Left renal pelvis (tissue), 4 donors: ENCODE results near the gene SMYD3. TPM values are rescaled to one million over a fixed set of nuclear protein-coding genes. Genes with fewer than 3 reads are reported as not detected.

ENCODE experiments used
- DNase-seq, 4 donors: peaks; one replicate each; pipeline ENCODE4 v3.0.0-alpha.2; 2013; ENCODE audit warnings: low read depth in 4 of 4, low spot score in 3 of 4
- polyA plus RNA-seq, 4 donors: library from polyadenylated mRNA; unstranded; fragments of 120-200 nt; gene quantifications; one replicate each; pipeline ENCODE4 v1.2.1, GENCODE V29; 2013; ENCODE audit not compliant: insufficient read length in 4 of 4

Gene SMYD3
- polyA plus RNA-seq, 4 donors = 13.6 to 30.5 (median 25.7) TPM

GRCh38 chr1:246283771-246284410 lies 223.2 kb downstream of the SMYD3 start:
- no peak for DNase-seq

GRCh38 chr1:246281639-246282038 lies 225.4 kb downstream of the SMYD3 start:
- DNase-seq = no peak

- no peak for DNase-seq
These were observed 225.9 kb downstream of the SMYD3 start for GRCh38 chr1:246281195-246281594.

- peak in 1 of 4 donors; percentile 14 for DNase-seq
These were observed 226.5 kb downstream of the SMYD3 start for GRCh38 chr1:246280551-246280950.

- DNase-seq = no peak
These were observed 227.7 kb downstream of the SMYD3 start for GRCh38 chr1:246279402-246279801.

GRCh38 chr1:246278371-246278770 lies 228.7 kb downstream of the SMYD3 start:
- no peak for DNase-seq

- no peak for DNase-seq
These were observed 232.0 kb downstream of the SMYD3 start for GRCh38 chr1:246275036-246275435.

GRCh38 chr1:246274186-246274585 lies 232.9 kb downstream of the SMYD3 start:
- DNase-seq = no peak

- no peak for DNase-seq
These were observed 235.6 kb downstream of the SMYD3 start for GRCh38 chr1:246271516-246271915.

GRCh38 chr1:246270236-246270635 lies 236.8 kb downstream of the SMYD3 start:
- no peak for DNase-seq

GRCh38 chr1:246269466-246269865 lies 237.6 kb downstream of the SMYD3 start:
- DNase-seq = no peak

- DNase-seq = no peak
These were observed 239.2 kb downstream of the SMYD3 start for GRCh38 chr1:246267896-246268295.

- DNase-seq = no peak
These were observed 239.7 kb downstream of the SMYD3 start for GRCh38 chr1:246267426-246267825.

GRCh38 chr1:246265481-246265880 lies 241.6 kb downstream of the SMYD3 start:
- DNase-seq = no peak

- DNase-seq = no peak
These were observed 244.8 kb downstream of the SMYD3 start for GRCh38 chr1:246262281-246262680.

GRCh38 chr1:246261639-246262038 lies 245.4 kb downstream of the SMYD3 start:
- no peak for DNase-seq

GRCh38 chr1:246258250-246258649 lies 248.8 kb downstream of the SMYD3 start:
- DNase-seq = no peak

GRCh38 chr1:246255773-246256172 lies 251.3 kb downstream of the SMYD3 start:
- no peak for DNase-seq

GRCh38 chr1:246254854-246255253 lies 252.2 kb downstream of the SMYD3 start:
- DNase-seq = no peak

- no peak for DNase-seq
These were observed 260.6 kb downstream of the SMYD3 start for GRCh38 chr1:246246430-246246829.

- DNase-seq = no peak
These were observed 261.5 kb downstream of the SMYD3 start for GRCh38 chr1:246245541-246245940.

GRCh38 chr1:246232126-246232525 lies 275.0 kb downstream of the SMYD3 start:
- no peak for DNase-seq

GRCh38 chr1:246226041-246226440 lies 281.0 kb downstream of the SMYD3 start:
- no peak for DNase-seq
